ENCODE data around the gene FBXO46. TPM values are rescaled to one million over a fixed set of nuclear protein-coding genes. Genes with fewer than 3 reads are reported as not detected.

Gene FBXO46
- total and polyA plus RNA-seq, 2 of the 13 experiments (the other 11 are each of a cell fraction or from before 2014, with no cell fraction given) = 6.2 to 6.4 TPM

- TF ChIP-seq PITX1 (CRISPR knock-in tag; IDR thresholded peaks at IDR 0.05) (peak; percentile 37; the same call in 1 of the 2 replicates), CHD2 (IDR thresholded peaks at IDR 0.05; ENCODE audit: low read depth, low read length) (peak; percentile 71; the same call in 1 of the 2 replicates), ZNF296 (CRISPR knock-in tag; conservative IDR thresholded peaks at IDR 0.05) (no peak), CREB1 (IDR thresholded peaks at IDR 0.05) (peak; percentile 49; the same call in 1 of the 2 replicates), CREB1 (CRISPR knock-in tag; IDR thresholded peaks at IDR 0.05) (peak; percentile 79), SP4 (CRISPR knock-in tag; IDR thresholded peaks at IDR 0.05) (peak; percentile 41), HOXA3 (CRISPR knock-in tag; IDR thresholded peaks at IDR 0.05) (peak; percentile 66), ZNF746 (CRISPR knock-in tag; IDR thresholded peaks at IDR 0.05) (peak; percentile 64; the same call in 1 of the 2 replicates), ZNF720 (CRISPR knock-in tag; IDR thresholded peaks at IDR 0.05) (no peak), DR1 (CRISPR knock-in tag; IDR thresholded peaks at IDR 0.05) (peak; percentile 24; the same call in 1 of the 2 replicates), FOXC1 (CRISPR knock-in tag; IDR thresholded peaks at IDR 0.05; ENCODE audit: borderline replicate concordance) (0 out of 2 replicates have a peak, but pooled peaks have one; percentile 49), THYN1 (CRISPR knock-in tag; IDR thresholded peaks at IDR 0.05; ENCODE audit: borderline replicate concordance, low read depth) (no peak), SSRP1 (CRISPR knock-in tag; IDR thresholded peaks at IDR 0.05) (no peak), ZNF362 (CRISPR knock-in tag; IDR thresholded peaks at IDR 0.05; ENCODE audit: borderline replicate concordance) (peak; percentile 42; the same call in 1 of the 2 replicates), ZNF782 (CRISPR knock-in tag; IDR thresholded peaks at IDR 0.05; ENCODE audit: borderline replicate concordance) (0 out of 2 replicates have a peak, but pooled peaks have one; percentile 49), HNF4A (CRISPR knock-in tag; IDR thresholded peaks at IDR 0.05) (peak; percentile 13; the same call in 1 of the 2 replicates), MAX (IDR thresholded peaks at IDR 0.05) (peak; percentile 52; the same call in 1 of the 2 replicates), ZNF605 (CRISPR knock-in tag; IDR thresholded peaks at IDR 0.05) (peak; percentile 66), KDM5B (CRISPR knock-in tag; IDR thresholded peaks at IDR 0.05; ENCODE audit: borderline replicate concordance) (peak; percentile 68; the same call in 1 of the 2 replicates), PTBP1 (IDR thresholded peaks at IDR 0.05; ENCODE audit: low read depth, low read length, poor library complexity, severe bottlenecking) (peak; percentile 71), BORCS8-MEF2B (CRISPR knock-in tag; IDR thresholded peaks at IDR 0.05) (no peak), MED8 (CRISPR knock-in tag; IDR thresholded peaks at IDR 0.05; ENCODE audit: insufficient replicate concordance) (peak; percentile 47), CHD4 (IDR thresholded peaks at IDR 0.05; ENCODE audit: borderline replicate concordance, low read length) (no peak), SIX4 (CRISPR knock-in tag; IDR thresholded peaks at IDR 0.05) (no peak), SIX1 (CRISPR knock-in tag; IDR thresholded peaks at IDR 0.05; ENCODE audit: borderline replicate concordance) (no peak), ZNF329 (CRISPR knock-in tag; IDR thresholded peaks at IDR 0.05; ENCODE audit: low read depth) (no peak), ZNF558 (CRISPR knock-in tag; IDR thresholded peaks at IDR 0.05; ENCODE audit: borderline replicate concordance) (no peak), GATAD1 (CRISPR knock-in tag; IDR thresholded peaks at IDR 0.05) (peak; percentile 81), ZBTB7A (CRISPR knock-in tag; IDR thresholded peaks at IDR 0.05) (0 out of 2 replicates have a peak, but pooled peaks have one; percentile 39), IRF2 (CRISPR knock-in tag; IDR thresholded peaks at IDR 0.05) (peak; percentile 93), PHB2 (IDR thresholded peaks at IDR 0.05; ENCODE audit: partially characterized antibody) (no peak), ZNF34 (CRISPR knock-in tag; IDR thresholded peaks at IDR 0.05; ENCODE audit: borderline replicate concordance) (0 out of 2 replicates have a peak, but pooled peaks have one; percentile 51)
These were observed at the start of gene FBXO46 (continued) for GRCh38 chr19:45730368-45731288.
